ENCODE measurements around the gene GALNT16.

The GALNT16 gene

DNA sequence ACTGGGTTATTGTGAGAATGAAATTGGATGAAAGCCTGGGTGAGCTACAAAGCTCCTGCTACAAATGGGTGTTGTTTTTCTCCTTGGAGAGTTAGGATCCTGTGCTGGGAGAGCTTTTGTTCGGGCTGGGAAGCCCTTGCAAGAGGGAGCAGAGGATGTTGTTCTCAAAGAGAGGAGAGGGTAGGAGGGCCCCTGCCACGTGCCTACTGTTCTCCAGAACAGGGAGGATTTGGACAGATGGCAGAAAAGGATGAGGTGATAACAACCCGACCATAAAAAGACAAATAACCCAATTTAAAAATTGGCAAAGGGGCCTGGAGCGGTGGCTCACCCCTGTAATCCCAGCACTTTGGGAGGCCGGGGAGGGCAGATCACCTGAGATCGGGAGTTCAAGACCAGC is 68.8 kb downstream of the GALNT16 start:
- no peak overlapping the region for H3K27ac ChIP-seq
- DNase-seq (ENCODE audit: low read depth, low spot score) = no peak

DNA sequence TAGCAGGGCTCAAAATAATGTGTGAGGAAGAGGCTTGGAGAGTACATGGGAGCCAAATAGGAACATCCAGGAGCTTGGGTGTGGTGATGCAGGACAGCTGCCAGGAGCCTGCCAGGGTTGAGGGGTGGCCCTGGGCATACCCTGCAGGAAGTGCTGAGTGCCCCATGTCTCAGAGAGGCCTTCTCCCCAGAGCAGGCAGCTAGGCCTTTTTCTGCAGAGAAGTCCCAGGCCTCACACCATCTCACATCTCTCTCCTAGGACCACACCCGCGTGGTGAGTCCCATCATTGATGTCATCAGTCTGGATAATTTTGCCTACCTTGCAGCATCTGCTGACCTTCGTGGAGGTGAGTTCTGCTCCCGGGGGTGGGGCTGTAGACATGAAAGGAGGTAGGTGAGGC is 71.2 kb downstream of the GALNT16 start:
- H3K27ac ChIP-seq = no peak overlapping the region
- DNase-seq (ENCODE audit: low read depth, low spot score) = no peak

- no peak overlapping the region for H3K27ac ChIP-seq
- no peak for DNase-seq (ENCODE audit: low read depth, low spot score)
These were observed 72.9 kb downstream of the GALNT16 start for GRCh38 chr14:69332782-69333395.

- DNase-seq (ENCODE audit: low read depth, low spot score) = no peak
- no peak overlapping the region for H3K27ac ChIP-seq
These were observed 73.9 kb downstream of the GALNT16 start for GRCh38 chr14:69333791-69334337.

GRCh38 chr14:69334576-69334975 is 74.6 kb downstream of the GALNT16 start:
- no peak overlapping the region for H3K27ac ChIP-seq
- DNase-seq (ENCODE audit: low read depth, low spot score) = no peak

GRCh38 chr14:69335371-69335771 is 75.4 kb downstream of the GALNT16 start:
- DNase-seq (ENCODE audit: low read depth, low spot score) = peak; percentile 18
- H3K27ac ChIP-seq = no peak overlapping the region

- no peak overlapping the region for H3K27ac ChIP-seq
- no peak for DNase-seq (ENCODE audit: low read depth, low spot score)
These were observed 78.0 kb downstream of the GALNT16 start for GRCh38 chr14:69337984-69338383.

DNA sequence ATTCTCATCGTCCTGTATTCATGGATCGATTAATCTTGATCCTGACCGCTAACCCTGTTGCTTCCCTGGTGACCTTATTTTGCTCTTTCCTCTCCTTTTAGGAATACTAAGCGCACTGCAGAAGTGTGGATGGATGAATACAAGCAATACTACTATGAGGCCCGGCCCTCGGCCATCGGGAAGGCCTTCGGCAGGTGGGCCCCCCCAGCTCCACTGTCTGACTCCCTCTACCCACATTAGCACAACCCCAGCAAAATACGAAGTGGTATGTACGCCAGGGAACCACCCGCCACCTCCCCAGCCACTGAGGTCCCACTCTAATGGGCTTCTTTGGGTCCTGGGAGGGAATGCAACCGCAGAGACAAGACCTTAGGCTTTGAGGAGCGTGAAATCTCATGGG is 79.5 kb downstream of the GALNT16 start:
- H3K27ac ChIP-seq = no peak overlapping the region
- DNase-seq (ENCODE audit: low read depth, low spot score) = no peak

DNA sequence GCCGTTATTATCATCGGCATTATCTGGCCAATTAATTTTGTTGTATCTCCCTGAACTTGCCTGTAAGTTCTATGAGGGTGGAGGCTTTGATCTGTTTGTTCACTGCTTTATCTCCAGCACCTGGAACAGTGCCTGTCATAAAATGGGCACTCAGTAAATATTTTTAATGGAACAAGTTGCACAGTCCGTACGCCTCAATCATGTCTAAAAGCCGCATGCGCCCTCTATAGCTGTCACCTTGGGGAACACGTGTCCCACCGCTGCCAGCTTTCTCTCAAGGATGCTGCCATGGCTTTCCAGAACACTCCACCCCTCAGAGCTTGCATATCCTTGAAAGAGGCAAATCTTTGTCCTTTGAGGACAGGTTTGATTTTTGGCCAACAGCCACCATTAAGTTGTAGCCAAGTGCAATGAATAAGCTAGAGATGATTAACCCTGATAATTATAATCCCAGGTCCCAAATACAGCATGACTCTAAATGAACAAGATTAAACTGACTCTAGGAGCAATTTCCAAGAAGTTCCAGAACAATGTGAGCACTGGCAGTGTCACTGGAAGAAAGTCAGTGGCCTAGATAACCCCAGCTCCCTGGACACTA is 83.1 kb downstream of the GALNT16 start:
- no peak overlapping the region for H3K27ac ChIP-seq
- DNase-seq (ENCODE audit: low read depth, low spot score) = no peak

DNA sequence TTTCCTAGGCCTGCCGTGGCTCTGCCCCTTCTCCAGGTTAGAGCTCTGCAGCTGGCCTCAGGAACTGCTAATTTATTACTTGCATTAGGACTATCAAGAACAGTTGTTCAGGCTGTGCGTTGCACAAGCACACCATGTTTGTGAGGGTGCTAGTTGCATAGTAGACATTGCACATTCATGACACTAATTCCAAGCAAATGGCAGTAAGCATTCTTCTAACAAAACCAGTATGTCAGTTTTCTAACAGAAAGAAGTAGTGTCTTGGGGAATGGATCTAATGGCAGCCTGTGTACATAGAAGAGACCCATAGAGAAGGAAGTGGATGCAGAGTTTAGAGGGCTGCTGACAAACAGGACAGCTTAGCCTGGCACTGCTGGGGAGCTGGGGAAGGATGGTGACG is 84.2 kb downstream of the GALNT16 start:
- DNase-seq (ENCODE audit: low read depth, low spot score) = no peak

DNA sequence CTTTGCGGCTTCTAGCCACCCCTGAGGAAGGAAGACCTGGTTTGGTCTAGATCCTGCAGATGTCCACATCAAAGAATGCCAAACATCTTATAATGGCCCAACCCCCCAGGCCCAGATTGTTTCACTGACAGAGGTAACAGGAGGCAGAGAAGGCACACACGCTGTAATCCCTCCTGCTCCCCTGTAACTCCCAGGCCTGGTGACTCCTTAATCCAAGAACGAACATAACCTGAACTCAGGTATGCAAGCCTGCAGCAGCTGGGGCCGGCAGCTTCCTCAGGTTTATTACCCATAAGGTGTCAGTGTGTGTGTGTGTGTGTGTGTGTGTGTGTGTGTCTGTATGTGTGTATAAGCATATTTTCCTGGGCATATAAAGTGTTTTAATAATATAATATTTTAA is 85.4 kb downstream of the GALNT16 start:
- peak; percentile 12 for DNase-seq (ENCODE audit: low read depth, low spot score)
- no peak overlapping the region for H3K27ac ChIP-seq

More for the DNA sequence above, 84.2 kb downstream of the GALNT16 start:
- no peak overlapping the region for H3K27ac ChIP-seq

GRCh38 chr14:69346710-69347109 is 86.8 kb downstream of the GALNT16 start:
- H3K27ac ChIP-seq = no peak overlapping the region
- no peak for DNase-seq (ENCODE audit: low read depth, low spot score)

GRCh38 chr14:69349091-69349777 is 89.3 kb downstream of the GALNT16 start:
- DNase-seq (ENCODE audit: low read depth, low spot score) = no peak
- no peak overlapping the region for H3K27ac ChIP-seq

- DNase-seq (ENCODE audit: low read depth, low spot score) = no peak
- H3K27ac ChIP-seq = no peak overlapping the region
These were observed 90.9 kb downstream of the GALNT16 start for GRCh38 chr14:69350892-69351291.

- H3K27ac ChIP-seq = no peak overlapping the region
- DNase-seq (ENCODE audit: low read depth, low spot score) = no peak
These were observed 91.4 kb downstream of the GALNT16 start for GRCh38 chr14:69351385-69351784.

GRCh38 chr14:69351911-69352310 is 92.0 kb downstream of the GALNT16 start:
- no peak for DNase-seq (ENCODE audit: low read depth, low spot score)
- H3K27ac ChIP-seq = no peak overlapping the region

DNA sequence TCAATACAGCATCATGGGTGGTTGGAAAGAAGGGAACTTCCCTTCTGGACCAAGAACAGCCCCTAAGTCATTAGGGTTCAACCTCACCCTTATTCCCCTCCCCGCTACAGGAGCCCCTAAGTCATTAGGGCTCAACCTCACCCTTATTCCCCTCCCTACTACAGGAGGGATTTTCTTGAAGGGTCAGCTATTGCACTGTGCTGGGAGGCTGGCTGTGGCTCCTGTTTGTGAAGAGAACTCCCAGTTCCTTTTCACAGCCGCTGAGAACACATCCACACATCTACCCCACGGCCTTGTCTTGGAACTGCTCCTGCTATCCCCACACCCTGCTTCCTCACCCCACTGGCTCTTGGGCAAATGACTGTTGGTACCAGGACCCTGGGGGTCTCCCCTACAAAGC is 93.2 kb downstream of the GALNT16 start:
- DNase-seq (ENCODE audit: low read depth, low spot score) = no peak
- no peak overlapping the region for H3K27ac ChIP-seq

DNA sequence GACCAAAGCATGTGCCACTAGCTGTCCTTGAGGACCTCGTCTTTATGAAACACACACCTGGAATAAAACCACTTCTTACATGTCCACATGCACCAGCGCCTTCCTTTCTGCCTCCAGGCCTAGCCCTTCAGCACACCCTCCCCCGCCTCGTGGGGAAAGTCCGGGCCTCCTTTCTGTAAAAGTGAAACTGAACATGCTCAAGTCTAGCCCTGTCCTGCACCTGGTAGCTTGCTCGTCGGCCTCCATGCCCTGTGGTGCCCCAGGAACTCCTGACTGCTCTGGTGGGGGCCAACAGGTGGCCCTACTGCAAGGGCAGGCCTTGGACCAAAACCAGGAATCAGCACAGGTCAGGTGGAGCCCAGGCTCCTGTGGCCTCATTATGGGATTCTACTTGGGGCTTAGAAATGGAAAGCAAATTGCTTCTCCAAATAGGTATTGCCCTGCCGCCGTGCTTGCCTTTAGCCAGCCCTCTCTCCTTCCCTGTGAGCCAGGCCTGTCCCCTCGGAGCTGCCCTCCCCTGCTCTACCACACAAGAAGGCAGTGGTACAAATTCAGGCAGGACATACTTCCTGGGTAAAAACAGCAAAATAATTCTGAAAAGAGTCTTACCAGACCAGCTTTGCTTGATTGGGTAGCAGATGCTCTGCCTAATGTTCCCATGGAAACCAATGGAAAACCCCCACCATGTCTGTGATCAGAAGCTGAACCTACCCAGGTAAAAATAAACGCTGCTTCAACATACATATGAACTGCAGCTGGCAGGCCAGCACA is 94.6 kb downstream of the GALNT16 start:
- H3K27ac ChIP-seq = no peak overlapping the region
- DNase-seq (ENCODE audit: low read depth, low spot score) = peak; percentile 12

- DNase-seq (ENCODE audit: low read depth, low spot score) = no peak
- H3K27ac ChIP-seq = no peak overlapping the region
These were observed 95.2 kb downstream of the GALNT16 start for GRCh38 chr14:69355154-69355597.

DNA sequence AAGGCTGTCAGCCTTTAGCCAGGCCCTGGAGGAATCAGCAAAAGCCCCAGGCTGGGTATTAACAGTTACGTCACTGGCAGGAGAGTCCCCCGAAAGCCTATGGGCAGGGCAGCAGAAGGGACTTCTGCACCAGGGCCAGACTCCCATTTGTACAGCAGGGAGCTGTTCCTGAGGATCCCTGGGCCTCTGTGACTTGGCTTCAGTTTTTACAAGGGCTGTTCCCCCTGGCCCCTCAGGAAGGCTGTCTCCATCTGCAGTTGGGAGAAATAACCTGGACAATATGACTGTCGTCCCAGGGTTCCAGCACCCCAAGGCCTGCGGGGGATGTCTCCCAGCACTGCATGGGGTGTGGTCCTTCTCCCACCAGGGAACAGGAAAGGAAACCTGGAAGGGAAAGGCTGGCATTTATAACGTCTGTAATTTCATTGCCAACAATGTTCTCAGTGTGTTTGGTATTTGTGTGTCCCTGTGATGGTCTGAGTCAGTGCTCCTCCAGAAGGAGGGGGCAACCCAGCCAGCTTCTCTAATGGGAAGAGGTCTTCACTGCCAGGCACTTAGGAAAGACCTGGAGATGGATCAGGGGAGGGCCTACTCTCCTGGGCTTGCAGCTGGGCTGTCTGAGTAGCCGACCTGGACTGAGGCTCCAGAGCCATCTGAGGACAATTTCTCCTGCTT is 95.8 kb downstream of the GALNT16 start:
- DNase-seq (ENCODE audit: low read depth, low spot score) = no peak
- no peak overlapping the region for H3K27ac ChIP-seq

Measured in epithelial cell of prostate (primary cell).